Colonic mucosa (tissue), 4 donors: ENCODE data around the gene EGR1. TPM values are rescaled to one million over a fixed set of nuclear protein-coding genes. Genes with fewer than 3 reads are reported as not detected.
"Not testable (repeated sequence)": the region's sequence is repeated elsewhere in the genome, so short reads cannot be mapped to it uniquely, and the experiment has no call there.

Source experiments
- DNase-seq: peaks from one replicate; pipeline ENCODE4 v3.0.0-alpha.2; 2020
- H3K27ac ChIP-seq: fragments of 200-600 bp; one replicate; pipeline ENCODE4 v1.8.0; 2021
- H3K27me3 ChIP-seq: fragments of 200-600 bp; one replicate; pipeline ENCODE4 v1.8.0; 2021
- H3K36me3 ChIP-seq: fragments of 200-600 bp; one replicate; pipeline ENCODE4 v1.8.0; 2021
- H3K4me1 ChIP-seq: fragments of 200-600 bp; one replicate; pipeline ENCODE4 v1.8.0; 2021; ENCODE audit warnings: mild to moderate bottlenecking
- H3K4me3 ChIP-seq: fragments of 200-600 bp; one replicate; pipeline ENCODE4 v1.8.0; 2021
- H3K9ac ChIP-seq, 2 donors: one replicate each; pipeline ENCODE4 v1.7.0; 2013; ENCODE audit warnings: control low read depth in 2 of 2, low read depth in 2 of 2, low read length in 2 of 2
- H3K9me3 ChIP-seq: fragments of 200-600 bp; one replicate; pipeline ENCODE4 v1.8.0; 2021
- CTCF ChIP-seq: fragments of 200-600 bp; IDR thresholded peaks from one replicate; pipeline ENCODE4 v1.8.0; 2022; ENCODE audit warnings: antibody characterized with exemption, mild to moderate bottlenecking
- intact Hi-C: fragments of 100-400 bp; cut with DNase I; formaldehyde crosslinking; loops from one replicate; pipeline ENCODE4 v1.14.1; 2022
- total RNA-seq, 2 donors: library from RNA; stranded (reverse); fragmentation: NEBNext Ultra II Directional in 1 of 2; extraction: Animal tissue kit (Norgen Biotek cat#: 25700) in 1 of 2; gene quantifications; one replicate each; pipeline ENCODE4 v1.2.1, GENCODE V29; 2021
- donor health status: healthy.
- donor health status: DM: no; HTN: no; CAD: no.
- donor health status: DM: no; HTN: no; CAD: no.

EGR1 gene
- total RNA-seq, 2 donors from 2014 or later: 6.7 to 73.9 TPM

GRCh38 chr5:138468966-138469539 lies 3.8 kb downstream of the EGR1 start:
- Histone ChIP-seq H3K9me3 (no peaks in the 10 kb centered on the region), H3K4me1 (no peaks in the 10 kb centered on the region), H3K36me3 (no peaks in the 10 kb centered on the region), H3K27me3 (no peaks in the 10 kb centered on the region), H3K27ac (no peak overlapping the region), H3K4me3 (no peak overlapping the region), H3K9ac (no peak overlapping the region)
- intact Hi-C loops: loop anchor here (5.0 kb wide), 1 partner anchor 33 kb away; no protein-coding TSS in a partner anchor
- no peak for DNase-seq
- TF ChIP-seq CTCF: no peak

GRCh38 chr5:138469540-138470321 lies 4.5 kb downstream of the EGR1 start:
- no peak overlapping the region for H3K4me3 ChIP-seq
- H3K4me1 ChIP-seq: no peaks in the 10 kb centered on the region
- DNase-seq: no peak
- H3K9ac ChIP-seq: no peak overlapping the region
- no peaks in the 10 kb centered on the region for H3K9me3 ChIP-seq
- H3K27ac ChIP-seq: no peak overlapping the region
- TF ChIP-seq CTCF: no peak
- intact Hi-C loops: loop anchor here (5.0 kb wide), 1 partner anchor 33 kb away; no protein-coding TSS in a partner anchor
- H3K36me3 ChIP-seq: no peaks in the 10 kb centered on the region
- H3K27me3 ChIP-seq: no peaks in the 10 kb centered on the region

GRCh38 chr5:138470322-138471051 lies 5.2 kb downstream of the EGR1 start:
- Histone ChIP-seq H3K4me3 (no peak overlapping the region), H3K27me3 (no peaks in the 10 kb centered on the region), H3K9me3 (no peaks in the 10 kb centered on the region), H3K9ac (no peak overlapping the region), H3K36me3 (no peaks in the 10 kb centered on the region), H3K27ac (no peak overlapping the region), H3K4me1 (no peaks in the 10 kb centered on the region)
- intact Hi-C loops: no loop called here
- TF ChIP-seq CTCF: no peak
- no peak for DNase-seq

DNA sequence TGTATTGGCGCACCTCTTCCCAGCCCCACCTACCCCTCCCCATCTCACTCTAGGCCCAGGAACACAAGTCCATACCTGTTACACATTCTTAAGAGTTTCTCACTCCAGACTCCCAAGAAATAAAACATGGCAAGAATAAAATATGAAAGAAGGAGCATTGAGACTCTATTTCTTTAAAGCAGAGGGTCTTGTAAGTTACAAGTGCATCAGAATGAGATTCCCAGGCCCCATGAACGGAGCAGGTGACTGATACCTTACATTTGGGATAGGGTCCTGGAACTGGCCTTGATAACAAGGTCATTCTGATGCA lies 5.7 kb downstream of the EGR1 start:
- intact Hi-C loops: no loop called here
- TF ChIP-seq CTCF: no peak
- no peaks in the 10 kb centered on the region for H3K27me3 ChIP-seq
- H3K4me3 ChIP-seq: no peak overlapping the region
- DNase-seq: no peak
- H3K4me1 ChIP-seq: no peaks in the 10 kb centered on the region
- no peaks in the 10 kb centered on the region for H3K9me3 ChIP-seq
- H3K9ac ChIP-seq: no peak overlapping the region
- H3K27ac ChIP-seq: no peak overlapping the region
- no peaks in the 10 kb centered on the region for H3K36me3 ChIP-seq

- Histone ChIP-seq H3K9me3 (no peaks in the 10 kb centered on the region), H3K27ac (no peak overlapping the region), H3K9ac (no peak overlapping the region), H3K4me3 (no peak overlapping the region), H3K27me3 (no peaks in the 10 kb centered on the region), H3K4me1 (no peaks in the 10 kb centered on the region), H3K36me3 (no peaks in the 10 kb centered on the region)
- no peak for TF ChIP-seq CTCF
- intact Hi-C loops: no loop called here
- no peak for DNase-seq
Observed at GRCh38 chr5:138472353-138472752, 7.1 kb downstream of the EGR1 start.

DNA sequence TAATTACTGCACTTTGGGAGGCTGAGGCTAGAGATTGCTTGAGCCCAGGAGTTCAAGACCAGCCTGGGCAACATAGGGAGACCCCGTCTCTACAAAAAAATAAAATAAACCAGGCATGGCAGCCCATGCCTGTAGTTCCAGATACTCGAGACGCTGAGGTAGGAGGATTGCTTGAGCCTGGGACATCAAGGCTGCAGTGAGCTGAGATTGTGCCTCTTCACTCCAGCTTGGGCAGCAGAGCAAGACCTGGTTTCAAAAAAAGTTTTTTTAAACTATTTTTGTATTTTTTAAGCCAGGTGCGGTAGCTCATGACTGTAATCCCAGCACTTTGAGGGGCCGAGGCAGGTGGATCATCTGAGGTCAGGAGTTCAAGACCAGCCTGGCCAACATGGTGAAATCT lies 7.9 kb downstream of the EGR1 start:
- H3K36me3 ChIP-seq, H3K27me3 ChIP-seq, H3K9me3 ChIP-seq, H3K9ac ChIP-seq, DNase-seq, intact Hi-C loops, H3K27ac ChIP-seq, H3K4me3 ChIP-seq, H3K4me1 ChIP-seq: not testable (repeated sequence)
